ENCODE measurements around the gene ADCY9. TPM values are rescaled to one million over a fixed set of nuclear protein-coding genes. Genes with fewer than 3 reads are reported as not detected.

The ADCY9 gene
- total RNA-seq, 1 experiment from 2014 or later = 10.5 TPM

DNA sequence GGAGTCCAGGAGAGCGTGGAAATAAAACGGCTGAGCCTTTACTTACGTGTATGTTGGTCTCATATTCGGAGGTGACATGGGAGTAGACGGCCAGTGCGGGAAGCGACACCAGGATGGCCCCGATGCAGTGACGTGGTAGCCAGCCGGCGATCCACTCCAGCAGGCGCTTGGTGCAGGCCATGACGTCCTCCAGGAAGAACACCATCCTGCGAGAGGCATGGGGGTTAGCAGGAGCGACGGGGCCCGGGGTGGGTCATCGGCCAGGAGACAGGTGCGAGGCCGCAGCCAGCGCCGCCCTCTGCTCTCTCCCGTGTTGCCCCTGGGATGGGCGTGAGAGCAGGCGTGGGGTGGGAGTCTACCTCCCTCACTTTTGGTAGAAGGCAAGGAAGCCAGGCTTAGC, 137.2 kb downstream of the ADCY9 start:
- Histone ChIP-seq H3K9me3 (ENCODE audit: insufficient read depth, low read depth) (no peaks in the 10 kb centered on the region), H3F3A (ENCODE audit: insufficient read depth, low read depth) (no peaks in the 10 kb centered on the region; the same call in 1 of the 2 replicates), H3K4me1 (replicated peaks; ENCODE audit: insufficient read depth) (no peaks in the 10 kb centered on the region), H2AFZ (no peak overlapping the region), H3K36me3 (ENCODE audit: low read depth) (no peaks in the 10 kb centered on the region), H4K20me1 (ENCODE audit: insufficient read depth) (no peaks in the 10 kb centered on the region), H3K79me2 (ENCODE audit: low read depth) (no peaks in the 10 kb centered on the region), H3K27ac (no peak overlapping the region), H3K4me3 (no peak overlapping the region), H3K27me3 (ENCODE audit: insufficient read depth, low read depth) (no peaks in the 10 kb centered on the region), H3K9me2 (ENCODE audit: insufficient read depth) (no peaks in the 10 kb centered on the region), H3K4me2 (no peak overlapping the region)
- intact Hi-C loops (cut with micrococcal nuclease; ENCODE audit: unreplicated experiment) = no loop called here
- ChIA-PET POLR2A (ENCODE audit: unreplicated experiment) (interaction anchor here (0.6 kb wide), 2 partner anchors 77 to 275 kb away, joined by 3 to 4 read pairs; no protein-coding TSS in a partner anchor), CTCF (no interaction called here)
- TF ChIP-seq EZH2 (IDR thresholded peaks at IDR 0.05; ENCODE audit: low read depth) = no peak
- TF ChIP-seq, protein P1, sequence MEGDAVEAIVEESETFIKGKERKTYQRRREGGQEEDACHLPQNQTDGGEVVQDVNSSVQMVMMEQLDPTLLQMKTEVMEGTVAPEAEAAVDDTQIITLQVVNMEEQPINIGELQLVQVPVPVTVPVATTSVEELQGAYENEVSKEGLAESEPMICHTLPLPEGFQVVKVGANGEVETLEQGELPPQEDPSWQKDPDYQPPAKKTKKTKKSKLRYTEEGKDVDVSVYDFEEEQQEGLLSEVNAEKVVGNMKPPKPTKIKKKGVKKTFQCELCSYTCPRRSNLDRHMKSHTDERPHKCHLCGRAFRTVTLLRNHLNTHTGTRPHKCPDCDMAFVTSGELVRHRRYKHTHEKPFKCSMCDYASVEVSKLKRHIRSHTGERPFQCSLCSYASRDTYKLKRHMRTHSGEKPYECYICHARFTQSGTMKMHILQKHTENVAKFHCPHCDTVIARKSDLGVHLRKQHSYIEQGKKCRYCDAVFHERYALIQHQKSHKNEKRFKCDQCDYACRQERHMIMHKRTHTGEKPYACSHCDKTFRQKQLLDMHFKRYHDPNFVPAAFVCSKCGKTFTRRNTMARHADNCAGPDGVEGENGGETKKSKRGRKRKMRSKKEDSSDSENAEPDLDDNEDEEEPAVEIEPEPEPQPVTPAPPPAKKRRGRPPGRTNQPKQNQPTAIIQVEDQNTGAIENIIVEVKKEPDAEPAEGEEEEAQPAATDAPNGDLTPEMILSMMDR (conservative IDR thresholded peaks at IDR 0.05) = no peak
- no peak for DNase-seq
- BruUV-seq (replicated peaks) = no TSS peak

DNA sequence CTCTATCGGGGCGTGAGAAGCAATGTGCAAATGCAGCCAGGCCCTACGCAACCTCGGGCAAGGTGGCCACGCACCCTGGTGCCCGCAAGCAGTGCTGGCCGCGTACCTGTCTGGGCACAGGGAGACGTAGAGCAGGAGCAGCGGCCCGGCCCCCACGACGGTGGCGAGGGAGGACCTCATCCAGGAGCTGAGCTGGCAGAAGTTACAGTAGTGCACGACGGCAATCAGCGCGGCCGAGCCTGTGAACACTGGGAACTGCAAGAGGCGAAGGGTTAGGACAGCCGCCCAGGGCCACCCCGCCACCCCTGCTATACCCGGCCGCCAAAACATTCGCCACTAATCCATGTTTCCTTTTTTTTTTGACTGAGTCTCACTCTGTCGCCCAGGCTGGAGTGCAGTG, 138.9 kb downstream of the ADCY9 start:
- Histone ChIP-seq H3K9me2 (ENCODE audit: insufficient read depth) (no peaks in the 10 kb centered on the region), H3K27me3 (ENCODE audit: insufficient read depth, low read depth) (no peaks in the 10 kb centered on the region), H3K4me2 (no peak overlapping the region), H3K27ac (no peak overlapping the region), H3F3A (ENCODE audit: insufficient read depth, low read depth) (no peaks in the 10 kb centered on the region), H2AFZ (no peak overlapping the region), H3K4me1 (replicated peaks; ENCODE audit: insufficient read depth) (no peaks in the 10 kb centered on the region), H4K20me1 (ENCODE audit: insufficient read depth) (no peaks in the 10 kb centered on the region), H3K4me3 (no peak overlapping the region), H3K9me3 (ENCODE audit: insufficient read depth, low read depth) (no peaks in the 10 kb centered on the region), H3K79me2 (ENCODE audit: low read depth) (no peaks in the 10 kb centered on the region), H3K36me3 (ENCODE audit: low read depth) (no peaks in the 10 kb centered on the region)
- POLR2A ChIA-PET (ENCODE audit: unreplicated experiment) = no interaction called here
- TF ChIP-seq, protein P1 (conservative IDR thresholded peaks at IDR 0.05) = no peak
- no peak for TF ChIP-seq EZH2 (IDR thresholded peaks at IDR 0.05; ENCODE audit: low read depth)
- intact Hi-C loops (cut with micrococcal nuclease; ENCODE audit: unreplicated experiment) = no loop called here
- DNase-seq = no peak
- BruUV-seq (replicated peaks) = no TSS peak
- CTCF ChIA-PET = no interaction called here

DNA sequence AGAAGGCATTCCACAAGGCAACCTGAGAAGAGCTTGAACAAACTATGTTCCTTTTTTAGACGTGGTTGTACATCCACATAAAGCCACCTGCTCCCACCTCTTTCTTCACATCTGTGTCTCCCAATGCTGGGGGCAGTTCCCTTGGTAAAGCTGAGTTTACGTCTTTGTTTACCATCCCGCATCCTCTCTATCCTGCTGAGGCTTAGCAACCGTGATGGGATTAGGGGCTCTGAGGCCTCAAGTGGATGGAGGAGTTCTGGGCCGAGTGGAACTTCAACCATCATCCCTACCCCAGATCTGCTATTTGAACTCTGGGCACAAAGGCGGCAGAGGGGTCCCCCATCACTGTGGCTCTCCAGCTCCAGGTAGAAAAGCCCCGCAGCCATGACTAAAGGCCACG, 141.5 kb downstream of the ADCY9 start:
- intact Hi-C loops (cut with micrococcal nuclease; ENCODE audit: unreplicated experiment) = loop anchor here (5.0 kb wide), 1 partner anchor 232 kb away; no protein-coding TSS in a partner anchor
- no peak overlapping the region for H3K27ac ChIP-seq
- POLR2A ChIA-PET (ENCODE audit: unreplicated experiment) = interaction anchor here (0.7 kb wide), 1 partner anchor 447 kb away, joined by 10 read pairs; no protein-coding TSS in a partner anchor
- no TSS peak for BruUV-seq (replicated peaks)
- no peaks in the 10 kb centered on the region for H3K9me2 ChIP-seq (ENCODE audit: insufficient read depth)
- CTCF ChIA-PET = no interaction called here
- no peak overlapping the region for H3K4me2 ChIP-seq
- H3F3A ChIP-seq (ENCODE audit: insufficient read depth, low read depth) = no peaks in the 10 kb centered on the region
- no peaks in the 10 kb centered on the region for H3K9me3 ChIP-seq (ENCODE audit: insufficient read depth, low read depth)
- TF ChIP-seq, protein P1 (conservative IDR thresholded peaks at IDR 0.05) = no peak
- TF ChIP-seq EZH2 (IDR thresholded peaks at IDR 0.05; ENCODE audit: low read depth) = no peak
- H3K36me3 ChIP-seq (ENCODE audit: low read depth) = no peaks in the 10 kb centered on the region
- DNase-seq = no peak
- H4K20me1 ChIP-seq (ENCODE audit: insufficient read depth) = no peaks in the 10 kb centered on the region
- H3K27me3 ChIP-seq (ENCODE audit: insufficient read depth, low read depth) = no peaks in the 10 kb centered on the region
- no peak overlapping the region for H2AFZ ChIP-seq
- no peak overlapping the region for H3K4me3 ChIP-seq
- H3K79me2 ChIP-seq (ENCODE audit: low read depth) = no peaks in the 10 kb centered on the region
- H3K4me1 ChIP-seq (replicated peaks; ENCODE audit: insufficient read depth) = no peaks in the 10 kb centered on the region

All from PC-9 (cell line).